SU-DHL-6 (cell line): ENCODE measurements around the gene TCF7L1.

ENCODE experiments used
- H2AFZ ChIP-seq: fragments of 200-600 bp; sonication (generic); 2 replicates; pipeline ENCODE4 v1.6.1; 2014; ENCODE audit warnings: low read depth, mild to moderate bottlenecking, moderate library complexity, mixed read lengths, antibody characterized with exemption, low read length; ENCODE audit not compliant: severe bottlenecking
- H3F3A ChIP-seq: fragments of 200-600 bp; shearing (Covaris generic); 2 replicates; pipeline ENCODE4 v1.6.0; 2016; ENCODE audit warnings: antibody characterized with exemption, mild to moderate bottlenecking; ENCODE audit not compliant: insufficient read depth
- H3K27ac ChIP-seq: fragments of 200-600 bp; sonication (generic); 2 replicates; pipeline ENCODE4 v1.5.1; 2016; ENCODE audit warnings: low read depth, mild to moderate bottlenecking, low read length, moderate library complexity, mixed read lengths
- H3K27me3 ChIP-seq: fragments of 200-600 bp; sonication (generic), shearing (Covaris generic); 2 replicates; pipeline ENCODE4 v1.6.0; 2014; ENCODE audit warnings: mild to moderate bottlenecking, low read length
- H3K36me3 ChIP-seq: fragments of 200-600 bp; sonication (generic); 2 replicates; pipeline ENCODE4 v1.6.1; 2014; ENCODE audit warnings: mild to moderate bottlenecking, low read length, mixed read lengths
- H3K4me2 ChIP-seq: fragments of 300-600, 200-600 bp; shearing (Covaris generic), sonication (generic); 2 replicates; pipeline ENCODE4 v1.6.0; 2014; ENCODE audit warnings: low read length, low read depth, mild to moderate bottlenecking; ENCODE audit not compliant: poor library complexity, severe bottlenecking
- H3K4me3 ChIP-seq: fragments of 200-600 bp; sonication (generic); 2 replicates; pipeline ENCODE4 v1.5.1; 2014; ENCODE audit warnings: antibody characterized with exemption, low read length, mild to moderate bottlenecking, mixed read lengths; ENCODE audit not compliant: insufficient read depth, poor library complexity, severe bottlenecking
- H3K79me2 ChIP-seq: fragments of 200-600 bp; sonication (generic); 2 replicates; pipeline ENCODE4 v1.6.1; 2014; ENCODE audit warnings: mild to moderate bottlenecking, low read length, moderate library complexity; ENCODE audit not compliant: insufficient read depth
- H3K9ac ChIP-seq: fragments of 200-600 bp; sonication (generic); 2 replicates; pipeline ENCODE4 v1.7.0; 2014; ENCODE audit warnings: mild to moderate bottlenecking, low read length
- H3K9me2 ChIP-seq: fragments of 200-600 bp; sonication (generic); replicated peaks from 2 replicates; pipeline ENCODE4 v1.6.1; 2014; ENCODE audit warnings: low read length; ENCODE audit not compliant: insufficient read depth
- H3K9me3 ChIP-seq: fragments of 200-600 bp; sonication (generic); 2 replicates; pipeline ENCODE4 v1.6.1; 2014; ENCODE audit warnings: low read length, mixed read lengths; ENCODE audit not compliant: insufficient read depth
- H4K20me1 ChIP-seq: fragments of 200-600 bp; sonication (generic); 2 replicates; pipeline ENCODE4 v1.6.1; 2014; ENCODE audit warnings: low read depth, mild to moderate bottlenecking, antibody characterized with exemption, low read length, moderate library complexity, mixed read lengths
- EZH2phosphoT487 ChIP-seq: fragments of 200-600 bp; sonication (generic), shearing (Covaris generic); conservative IDR thresholded peaks from 2 replicates; pipeline ENCODE4 v1.6.1; 2018; ENCODE audit warnings: mild to moderate bottlenecking, antibody characterized with exemption, low read length, moderate library complexity, mixed read lengths
- TF ChIP-seq, protein P1 (sequence below): fragments of 200-600 bp; sonication (generic); IDR thresholded peaks from one replicate; pipeline ENCODE4 v1.5.1; 2017; ENCODE audit warnings: antibody characterized with exemption, mild to moderate bottlenecking, low read length, moderate library complexity; ENCODE audit not compliant: insufficient read depth, poor library complexity, severe bottlenecking

Gene TCF7L1

DNA sequence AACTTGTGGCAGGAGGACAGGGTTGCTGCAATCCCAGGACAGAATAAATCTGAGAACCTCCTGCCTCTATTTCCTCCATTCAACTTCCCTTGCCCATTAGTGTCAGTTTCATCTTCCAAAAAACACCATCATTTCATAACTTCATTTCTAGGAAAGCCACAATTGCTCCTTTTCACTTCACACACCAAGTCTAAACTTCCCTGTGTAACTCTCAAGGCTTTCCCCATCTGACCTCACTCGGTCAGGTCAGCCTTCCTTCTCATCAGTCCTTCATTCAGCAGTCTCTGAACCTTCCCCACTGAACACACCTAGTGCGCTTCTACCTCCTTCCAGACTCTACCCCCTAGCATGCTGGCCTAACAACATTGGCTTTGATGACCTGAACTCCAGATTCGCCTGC is 35.8 kb downstream of the TCF7L1 start:
- Histone ChIP-seq H3K9ac (no peak overlapping the region), H3K27ac (no peak overlapping the region), H3K36me3 (no peaks in the 10 kb centered on the region), H3K9me2 (no peaks in the 10 kb centered on the region), H3F3A (no peaks in the 10 kb centered on the region), H3K27me3 (no peaks in the 10 kb centered on the region), H4K20me1 (no peaks in the 10 kb centered on the region), H3K4me2 (no peak overlapping the region), H3K79me2 (no peaks in the 10 kb centered on the region), H2AFZ (no peak overlapping the region), H3K9me3 (peaks cover 12% of the 10 kb centered on the region; the same call in 1 of the 2 replicates), H3K4me3 (no peak overlapping the region)
- TF ChIP-seq, protein P1, sequence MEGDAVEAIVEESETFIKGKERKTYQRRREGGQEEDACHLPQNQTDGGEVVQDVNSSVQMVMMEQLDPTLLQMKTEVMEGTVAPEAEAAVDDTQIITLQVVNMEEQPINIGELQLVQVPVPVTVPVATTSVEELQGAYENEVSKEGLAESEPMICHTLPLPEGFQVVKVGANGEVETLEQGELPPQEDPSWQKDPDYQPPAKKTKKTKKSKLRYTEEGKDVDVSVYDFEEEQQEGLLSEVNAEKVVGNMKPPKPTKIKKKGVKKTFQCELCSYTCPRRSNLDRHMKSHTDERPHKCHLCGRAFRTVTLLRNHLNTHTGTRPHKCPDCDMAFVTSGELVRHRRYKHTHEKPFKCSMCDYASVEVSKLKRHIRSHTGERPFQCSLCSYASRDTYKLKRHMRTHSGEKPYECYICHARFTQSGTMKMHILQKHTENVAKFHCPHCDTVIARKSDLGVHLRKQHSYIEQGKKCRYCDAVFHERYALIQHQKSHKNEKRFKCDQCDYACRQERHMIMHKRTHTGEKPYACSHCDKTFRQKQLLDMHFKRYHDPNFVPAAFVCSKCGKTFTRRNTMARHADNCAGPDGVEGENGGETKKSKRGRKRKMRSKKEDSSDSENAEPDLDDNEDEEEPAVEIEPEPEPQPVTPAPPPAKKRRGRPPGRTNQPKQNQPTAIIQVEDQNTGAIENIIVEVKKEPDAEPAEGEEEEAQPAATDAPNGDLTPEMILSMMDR, result no peak
- no peak for TF ChIP-seq EZH2phosphoT487

DNA sequence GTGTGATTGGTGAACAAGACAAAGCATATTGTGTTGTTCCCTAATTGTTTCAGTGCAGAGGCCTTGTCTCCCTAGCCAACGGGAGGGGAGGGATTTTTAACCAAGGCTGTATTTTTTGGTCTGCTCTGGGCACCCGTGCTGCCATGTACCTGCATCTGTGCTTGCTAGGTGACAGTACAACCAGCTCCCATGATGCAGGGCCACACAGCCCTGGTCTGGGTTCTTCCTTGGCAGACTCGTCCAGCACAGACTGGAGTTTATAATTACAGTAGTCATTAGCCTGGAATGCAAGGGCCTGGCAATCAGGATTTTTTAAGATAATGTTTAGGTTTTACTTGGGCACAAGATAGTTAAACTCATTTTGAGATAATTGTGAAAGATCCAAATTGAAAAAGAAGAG is 36.4 kb downstream of the TCF7L1 start:
- Histone ChIP-seq H3K27ac (no peak overlapping the region), H3K9me3 (peaks cover 12% of the 10 kb centered on the region; the same call in 1 of the 2 replicates), H3F3A (no peaks in the 10 kb centered on the region), H3K4me2 (no peak overlapping the region), H3K4me3 (no peak overlapping the region), H3K27me3 (no peaks in the 10 kb centered on the region), H3K36me3 (no peaks in the 10 kb centered on the region), H3K9me2 (no peaks in the 10 kb centered on the region), H2AFZ (no peak overlapping the region), H4K20me1 (no peaks in the 10 kb centered on the region), H3K9ac (no peak overlapping the region), H3K79me2 (no peaks in the 10 kb centered on the region)
- no peak for TF ChIP-seq EZH2phosphoT487
- TF ChIP-seq, protein P1, result no peak

DNA sequence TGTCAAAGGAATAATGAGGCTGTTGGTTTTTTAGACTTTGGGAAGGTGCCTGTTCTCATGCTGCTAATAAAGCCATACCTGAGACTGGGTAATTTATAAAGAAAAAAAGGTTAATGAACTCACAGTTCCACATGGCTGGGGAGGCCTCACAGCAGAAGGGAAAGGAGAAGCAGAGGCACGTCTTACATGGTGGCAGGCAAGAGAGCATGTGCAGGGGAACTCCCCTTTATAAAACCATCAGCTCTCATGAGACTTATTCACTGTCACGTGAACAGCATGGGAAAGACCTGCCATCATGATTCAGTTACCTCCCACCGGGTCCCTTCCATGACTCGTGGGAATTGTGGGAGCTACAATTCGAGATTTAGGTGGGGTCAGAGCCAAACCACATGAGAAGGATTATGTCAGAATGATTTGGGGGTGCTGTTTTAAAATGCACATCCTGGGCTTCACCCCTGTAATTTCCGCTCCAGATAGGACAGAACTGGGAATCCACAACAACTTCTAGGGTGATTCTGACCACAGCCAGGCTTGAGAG is 37.8 kb downstream of the TCF7L1 start:
- Histone ChIP-seq H3K36me3 (no peaks in the 10 kb centered on the region), H3F3A (no peaks in the 10 kb centered on the region), H3K4me3 (no peak overlapping the region), H3K79me2 (no peaks in the 10 kb centered on the region), H2AFZ (no peak overlapping the region), H4K20me1 (no peaks in the 10 kb centered on the region), H3K9me2 (no peaks in the 10 kb centered on the region), H3K27ac (no peak overlapping the region), H3K9ac (no peak overlapping the region), H3K9me3 (peaks cover 12% of the 10 kb centered on the region; the same call in 1 of the 2 replicates), H3K4me2 (no peak overlapping the region), H3K27me3 (no peaks in the 10 kb centered on the region)
- TF ChIP-seq EZH2phosphoT487, result no peak
- TF ChIP-seq, protein P1, result no peak
